CD4-positive, alpha-beta T cell treated with Interleukin-10 for 1 hour (primary cell): ENCODE results near the gene BAD.
A peak's percentile ranks its signal among the peaks of the same experiment; 100 is the strongest.

Source experiments
- DNase-seq: peaks from one replicate; pipeline ENCODE4 v3.0.0-alpha.2; 2020

BAD gene

GRCh38 chr11:64243236-64243854 lies 41.1 kb downstream of the BAD start:
- DNase-seq: no peak

- no peak for DNase-seq
Observed at GRCh38 chr11:64241491-64242374, 42.7 kb downstream of the BAD start.

DNA sequence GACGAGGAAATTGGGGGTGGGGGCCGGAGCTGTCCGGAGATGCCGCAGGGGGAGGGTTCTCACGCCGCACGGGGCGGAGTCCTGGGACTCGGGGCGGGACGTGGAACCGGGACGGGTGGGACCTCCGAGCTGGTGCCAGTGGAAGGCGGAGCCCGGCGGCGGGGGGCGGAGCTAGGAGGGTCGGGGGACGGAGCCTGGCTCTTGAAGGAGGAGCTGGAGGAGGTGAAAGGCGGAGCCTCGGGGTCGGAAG lies 43.3 kb downstream of the BAD start:
- DNase-seq: peak; percentile 100

DNA sequence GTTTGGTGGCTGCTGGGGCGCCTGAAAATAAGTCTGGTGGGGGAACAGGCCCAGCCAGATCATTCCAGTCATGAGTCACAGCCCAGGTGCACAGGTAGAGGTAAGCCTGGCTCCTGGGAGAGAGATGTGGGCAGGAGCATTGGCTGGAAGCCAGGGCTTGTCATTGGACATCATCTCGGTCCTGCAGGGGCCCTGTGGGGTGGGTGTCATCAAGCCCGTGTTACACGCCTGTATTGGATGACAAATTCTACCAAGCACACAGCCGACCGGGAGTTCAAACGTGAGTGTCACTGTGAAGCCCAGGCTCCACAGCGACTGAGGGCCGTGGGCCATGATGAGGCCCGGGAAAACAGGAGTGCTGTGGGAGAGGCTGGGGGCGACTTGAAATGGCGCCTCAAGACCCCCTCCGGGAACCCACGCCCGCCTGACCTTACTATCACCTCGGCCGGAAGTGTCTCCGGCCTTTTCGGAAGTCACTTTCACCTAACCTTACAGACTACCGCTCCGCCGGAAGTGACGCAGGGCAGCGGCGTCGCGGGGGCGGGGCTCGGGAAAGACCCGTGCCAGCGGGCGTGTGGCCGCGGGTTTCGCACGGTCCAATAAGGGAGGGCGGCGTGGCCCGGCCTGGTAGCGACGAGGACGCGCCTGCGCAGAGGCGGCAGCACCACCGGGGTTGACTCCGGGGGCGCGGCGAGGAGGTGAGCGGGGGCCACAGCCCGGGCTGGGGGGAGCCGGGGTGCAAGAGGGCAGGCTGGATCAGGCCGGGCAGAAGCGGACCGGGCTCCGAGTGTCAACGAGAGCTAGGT lies 43.8 kb downstream of the BAD start, which contains the start of gene FKBP2:
Gene FKBP2 (plus strand): TSS at position 661 of the 806 bp plus-strand sequence. CDS start 1,293 bp downstream, outside the sequence.
- DNase-seq: peak; percentile 99

DNA sequence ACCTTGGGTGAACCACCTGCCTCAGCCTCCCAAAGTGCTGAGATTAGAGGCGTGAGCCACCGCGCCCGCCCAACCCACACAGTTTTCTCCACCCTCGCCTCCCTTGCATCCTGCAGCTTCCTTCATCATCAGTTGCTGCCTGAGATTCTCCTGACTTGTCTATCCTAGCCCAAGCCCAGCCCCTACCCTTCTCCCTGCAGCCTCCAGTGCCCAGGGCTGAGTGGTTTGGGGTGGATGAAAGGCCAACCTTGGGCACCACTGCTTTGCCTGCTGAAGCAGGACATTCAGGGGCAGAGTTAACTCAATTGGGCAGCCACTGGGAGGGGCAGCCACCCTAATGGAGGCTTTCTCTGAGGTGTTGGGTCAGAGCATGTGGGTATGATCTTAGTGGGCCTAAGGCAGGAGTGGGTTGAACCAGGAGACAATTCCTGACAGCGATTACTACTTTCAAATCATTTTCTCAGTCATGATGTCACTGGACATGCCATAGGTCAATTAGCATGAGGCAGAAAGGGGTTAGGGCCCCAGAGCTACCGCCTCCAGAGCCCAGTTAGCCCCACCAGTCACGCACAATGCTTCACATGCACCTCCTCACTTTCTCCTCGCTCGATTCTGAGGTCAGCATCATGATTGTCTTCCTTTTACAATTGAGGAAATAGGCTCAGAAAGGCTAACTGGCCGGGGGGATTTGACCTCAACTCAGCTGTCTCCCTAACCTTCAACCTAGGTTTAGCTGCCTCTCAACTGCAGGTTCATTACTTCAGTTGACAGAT lies 44.6 kb downstream of the BAD start:
- DNase-seq: no peak

- DNase-seq: no peak
Observed at GRCh38 chr11:64238999-64239398, 45.5 kb downstream of the BAD start.

GRCh38 chr11:64238076-64238475 lies 46.4 kb downstream of the BAD start:
- DNase-seq: no peak

DNA sequence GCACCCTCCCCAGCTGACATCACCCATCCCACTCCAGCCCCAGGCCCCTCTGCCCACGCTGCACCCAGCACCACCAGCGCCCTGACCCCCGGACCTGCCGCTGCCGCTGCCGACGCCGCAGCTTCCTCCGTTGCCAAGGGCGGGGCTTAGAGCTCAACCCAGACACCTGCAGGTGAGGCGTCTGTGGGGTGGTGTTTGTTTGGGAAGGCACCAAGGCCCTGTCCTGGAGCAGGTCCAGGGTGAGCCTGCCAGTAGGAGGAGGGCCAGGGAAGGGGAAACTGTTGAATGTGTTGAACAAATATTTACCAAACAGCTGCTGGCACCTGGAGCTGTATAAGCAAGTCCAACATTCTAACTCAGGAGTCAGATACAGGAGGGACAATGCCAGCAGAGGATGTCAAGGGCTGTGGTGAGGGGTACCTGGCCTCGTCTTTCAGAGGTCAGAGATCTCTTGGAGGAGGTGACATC lies 46.9 kb downstream of the BAD start:
- no peak for DNase-seq

DNA sequence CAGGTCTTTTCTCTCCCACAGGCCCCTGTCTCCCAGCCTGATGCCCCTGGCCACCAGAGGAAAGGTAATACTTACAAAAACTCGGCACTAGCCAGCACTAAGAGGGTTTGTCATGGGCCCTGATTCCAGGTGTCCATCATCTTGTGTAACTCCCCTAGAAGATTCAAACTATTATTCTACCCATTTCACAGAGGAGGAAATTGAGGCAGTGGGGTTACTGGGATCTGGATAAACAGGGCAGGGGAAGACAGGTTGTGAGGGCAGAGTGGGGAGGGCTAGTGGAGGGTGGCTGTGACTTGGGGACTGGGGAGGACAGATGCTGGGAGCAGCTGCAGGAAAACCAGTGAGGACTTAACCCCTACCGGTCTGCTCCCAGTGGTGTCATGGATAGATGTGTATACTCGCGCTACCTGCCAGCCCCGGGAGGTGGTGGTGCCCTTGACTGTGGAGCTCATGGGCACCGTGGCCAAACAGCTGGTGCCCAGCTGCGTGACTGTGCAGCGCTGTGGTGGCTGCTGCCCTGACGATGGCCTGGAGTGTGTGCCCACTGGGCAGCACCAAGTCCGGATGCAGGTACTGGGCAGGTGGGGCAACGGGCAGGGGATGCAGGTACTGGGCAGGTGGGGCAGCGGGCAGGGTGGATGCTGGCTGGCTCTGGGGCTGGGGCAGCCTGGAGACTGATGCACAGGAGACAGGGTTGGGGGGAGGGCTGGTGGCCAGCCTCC lies 48.9 kb downstream of the BAD start:
- DNase-seq: no peak

DNA sequence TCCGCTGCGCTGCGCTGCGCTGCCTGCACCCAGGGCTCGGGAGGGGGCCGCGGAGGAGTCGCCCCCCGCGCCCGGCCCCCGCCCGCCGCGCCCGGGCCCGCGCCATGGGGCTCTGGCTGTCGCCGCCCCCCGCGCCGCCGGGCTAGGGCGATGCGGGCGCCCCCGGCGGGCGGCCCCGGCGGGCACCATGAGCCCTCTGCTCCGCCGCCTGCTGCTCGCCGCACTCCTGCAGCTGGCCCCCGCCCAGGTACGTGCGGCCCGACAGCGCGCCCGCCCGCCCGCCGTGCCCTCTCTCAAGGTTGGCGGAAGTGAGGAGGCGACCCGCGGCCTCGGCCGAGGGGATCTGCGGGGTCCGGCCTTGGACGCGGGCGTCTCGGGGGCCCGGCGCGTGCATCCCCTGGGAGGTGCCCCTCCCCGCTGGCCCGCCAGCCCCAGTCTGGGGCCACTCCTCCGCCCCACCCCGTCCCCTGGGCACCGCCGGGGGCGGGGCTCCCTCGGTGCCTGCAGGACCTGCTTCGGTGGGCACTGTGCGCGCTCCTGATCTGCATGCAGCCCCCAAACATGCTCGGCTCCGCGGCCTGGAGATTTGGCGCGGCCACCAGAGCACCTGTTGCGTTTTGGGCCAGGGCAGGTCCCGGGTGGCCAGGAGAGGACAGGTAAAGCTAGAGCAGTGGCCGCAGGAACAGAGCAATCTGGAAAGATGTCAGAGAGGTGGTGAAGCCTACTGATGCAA lies 49.7 kb downstream of the BAD start:
- DNase-seq: peak; percentile 51

- peak; percentile 82 for DNase-seq
Observed at GRCh38 chr11:64233913-64234586, 50.4 kb downstream of the BAD start, which contains the start of gene VEGFB. TSS of gene VEGFB (plus strand) at chr11:64234584. CDS start at chr11:64234834, 250 bp downstream.

DNA sequence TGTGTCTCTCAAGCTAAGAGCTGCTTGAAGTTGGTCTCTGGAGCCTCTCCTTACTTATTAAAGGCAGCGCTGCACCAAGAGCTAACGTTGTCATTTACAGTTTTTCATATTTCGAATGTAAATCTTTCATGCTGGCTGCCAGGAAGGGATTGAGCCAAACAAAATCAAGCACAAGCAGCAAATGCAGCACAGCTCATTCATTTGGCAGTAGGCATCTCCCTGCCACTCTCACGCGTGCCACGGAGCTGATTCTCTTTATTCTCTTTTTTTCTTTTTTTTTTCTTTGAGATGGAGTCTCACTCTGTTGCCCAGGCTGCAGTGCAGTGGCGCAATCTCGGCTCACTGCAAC lies 51.5 kb downstream of the BAD start:
- no peak for DNase-seq

DNA sequence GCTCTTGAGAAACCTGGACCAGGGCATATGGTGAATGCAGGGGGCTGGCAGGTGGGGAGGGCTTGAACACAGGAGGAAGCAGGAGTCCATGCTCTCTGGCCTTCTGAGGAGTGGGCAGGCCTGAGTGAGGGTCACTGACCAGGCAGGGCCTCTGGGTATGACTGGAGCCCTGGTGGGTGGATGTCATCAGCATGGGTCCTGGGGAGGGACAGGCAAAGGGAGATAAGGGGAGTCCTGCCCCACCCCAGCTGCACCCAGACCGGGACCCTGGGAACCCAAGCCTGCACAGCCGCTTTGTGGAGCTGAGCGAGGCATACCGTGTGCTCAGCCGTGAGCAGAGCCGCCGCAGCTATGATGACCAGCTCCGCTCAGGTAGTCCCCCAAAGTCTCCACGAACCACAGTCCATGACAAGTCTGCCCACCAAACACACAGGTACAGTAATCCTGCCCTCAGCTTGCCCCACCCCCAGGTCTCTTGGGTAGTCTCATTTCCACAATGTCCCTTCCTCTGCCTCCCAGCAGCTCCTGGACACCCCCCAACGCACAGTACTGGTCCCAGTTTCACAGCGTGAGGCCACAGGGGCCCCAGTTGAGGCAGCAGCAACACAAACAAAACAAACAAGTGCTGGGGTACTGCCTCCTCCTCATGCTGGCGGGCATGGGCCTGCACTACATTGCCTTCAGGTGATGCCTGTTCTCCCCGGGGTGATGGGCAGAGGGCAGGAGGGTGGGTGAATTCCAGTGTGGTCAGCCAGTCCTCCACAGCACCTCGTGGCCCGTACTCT lies 52.1 kb downstream of the BAD start:
- DNase-seq: no peak

DNA sequence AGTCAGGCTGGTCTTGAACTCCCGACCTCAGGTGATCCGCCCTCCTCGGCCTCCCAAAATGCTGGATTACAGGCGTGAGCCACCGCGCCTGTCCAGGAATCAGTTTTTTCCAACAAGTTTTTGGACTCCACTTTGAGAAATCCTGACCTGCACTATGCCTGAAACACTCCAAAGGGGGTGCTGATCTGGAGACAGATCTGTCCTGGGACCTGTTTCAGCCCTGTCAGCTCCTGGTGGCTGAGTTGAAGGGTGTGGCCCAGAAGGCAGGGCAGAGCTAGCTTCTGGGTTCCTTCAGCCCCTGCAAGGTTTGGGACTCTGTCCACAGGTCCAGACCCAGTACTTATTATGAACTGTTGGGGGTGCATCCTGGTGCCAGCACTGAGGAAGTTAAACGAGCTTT lies 52.9 kb downstream of the BAD start:
- DNase-seq: no peak

DNA sequence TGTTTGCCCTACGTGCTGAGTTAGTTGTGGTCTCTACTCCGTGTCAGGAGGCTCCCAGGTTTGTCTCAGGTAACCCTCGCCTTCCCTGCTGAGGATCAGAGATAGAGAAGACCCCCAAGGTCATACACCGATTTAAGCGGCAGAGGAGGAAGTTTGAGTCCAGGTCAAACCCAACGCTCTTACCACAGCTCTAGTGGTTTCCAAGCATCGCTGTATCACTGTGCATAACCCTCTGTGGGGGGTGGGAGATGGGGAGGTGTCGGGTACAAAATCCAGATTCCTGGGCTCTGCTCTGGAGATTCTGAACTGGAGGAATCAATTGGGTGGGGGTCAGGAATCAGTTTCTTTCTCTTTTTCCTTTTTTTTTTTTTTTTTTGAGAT lies 53.5 kb downstream of the BAD start:
- DNase-seq: no peak

DNA sequence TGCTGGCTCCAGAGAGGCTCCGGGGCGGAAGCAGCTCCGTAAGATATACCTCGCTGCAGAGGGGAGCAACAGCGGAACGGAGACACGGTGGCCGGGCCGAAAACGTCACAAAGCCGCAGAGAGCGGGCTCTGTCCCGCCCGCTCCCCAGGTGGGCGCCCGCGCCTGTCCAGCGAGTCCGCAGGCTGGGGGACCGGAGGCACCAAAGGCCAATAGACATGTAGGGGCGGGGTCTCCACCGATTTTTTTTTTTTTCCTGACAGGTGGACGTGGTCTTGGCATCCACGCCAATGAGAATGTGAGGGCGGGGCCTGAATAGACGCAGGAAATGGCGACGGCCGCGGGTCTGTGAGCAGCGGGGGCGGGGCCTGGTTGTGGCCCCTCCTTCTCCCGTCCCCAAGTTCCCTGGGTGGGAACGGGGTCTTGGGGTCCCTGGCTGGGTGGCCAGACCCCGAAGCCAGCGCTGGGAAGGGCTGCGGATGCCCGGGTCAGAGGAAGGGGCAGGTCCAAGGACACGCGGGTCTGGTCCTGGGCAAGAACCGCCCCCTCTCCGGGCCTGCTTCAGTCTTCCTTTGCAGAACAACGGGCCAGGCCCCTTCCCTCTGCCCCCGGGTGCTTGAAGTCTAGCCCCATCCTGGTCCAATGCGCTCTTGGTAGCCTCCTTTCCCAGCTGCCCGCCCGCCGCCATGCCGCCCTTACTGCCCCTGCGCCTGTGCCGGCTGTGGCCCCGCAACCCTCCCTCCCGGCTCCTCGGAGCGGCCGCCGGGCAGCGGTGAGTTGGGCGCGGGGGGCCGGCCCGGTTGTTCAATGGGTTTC lies 54.1 kb downstream of the BAD start, which contains the start of gene DNAJC4:
Gene DNAJC4 (plus strand): TSS at position 378 of the 814 bp plus-strand sequence. CDS start 307 bp downstream, at position 685.
- peak; percentile 91 for DNase-seq

- DNase-seq: no peak
Observed at GRCh38 chr11:64229744-64230170, 54.7 kb downstream of the BAD start.

DNA sequence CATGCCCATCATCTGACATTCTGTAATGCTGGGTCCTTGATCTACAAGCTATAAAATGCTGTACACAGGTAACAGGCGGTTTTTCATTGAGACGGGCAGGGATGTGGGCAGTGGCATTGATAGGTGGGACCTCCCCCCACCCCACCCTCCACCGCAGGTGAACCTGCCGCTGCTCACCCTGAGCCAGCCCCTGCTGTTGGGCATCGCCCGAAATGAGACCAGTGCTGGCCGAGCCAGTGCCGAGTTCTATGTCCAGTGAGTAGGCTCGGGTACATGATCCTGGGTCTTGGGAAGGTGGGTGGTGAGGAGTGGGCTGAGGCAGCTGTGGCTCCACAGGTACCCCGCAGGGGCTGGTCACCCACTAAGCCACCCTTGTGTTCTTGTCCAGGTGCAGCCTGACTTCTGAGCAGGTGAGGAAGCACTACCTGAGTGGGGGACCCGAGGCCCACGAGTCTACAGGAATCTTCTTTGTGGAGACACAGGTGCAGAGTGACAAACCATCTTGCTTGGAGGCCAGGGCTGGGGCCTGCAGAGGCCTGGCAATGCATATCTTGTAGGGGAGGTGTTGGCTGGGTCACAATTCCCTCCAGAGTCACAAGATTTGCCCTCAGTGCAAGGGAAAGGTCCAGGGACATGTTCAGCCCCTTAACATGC lies 55.2 kb downstream of the BAD start:
- DNase-seq: no peak
